NT2/D1 (cell line): ENCODE data around the gene AP3B1.

Experiments
- SUZ12 ChIP-seq: IDR thresholded peaks from 2 replicates; pipeline ENCODE4 v1.6.1; 2011; ENCODE audit not compliant: insufficient read length, insufficient read depth; ENCODE audit errors: extremely low read depth
- YY1 ChIP-seq: IDR thresholded peaks from 2 replicates; pipeline ENCODE4 v1.6.1; 2011; ENCODE audit not compliant: insufficient read length, insufficient read depth

DNA sequence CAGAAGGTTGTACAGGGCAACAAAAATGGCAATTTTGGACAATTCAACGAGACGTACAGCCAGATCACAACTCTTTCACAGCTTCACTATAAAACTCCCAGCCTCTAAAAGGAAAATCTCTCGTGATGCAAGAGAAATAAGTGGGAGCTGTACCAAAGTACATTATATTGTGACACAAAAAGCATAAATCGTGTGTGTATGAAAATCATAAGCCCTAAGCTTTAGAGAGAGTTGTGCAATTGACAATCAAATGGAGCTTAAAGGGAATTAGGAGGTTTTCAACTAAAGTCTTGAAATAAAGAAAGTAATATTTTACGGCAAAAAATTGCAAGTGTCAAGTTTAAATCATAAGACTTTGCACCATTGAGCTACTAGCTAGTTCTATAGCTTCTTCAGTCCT lies 323.6 kb downstream of the AP3B1 start:
- TF ChIP-seq SUZ12 = no peak
- no peak for TF ChIP-seq YY1
